GM19035 (cell line): Measurements from ENCODE around the gene SDK1.
"Not testable (repeated sequence)": the region's sequence is repeated elsewhere in the genome, so short reads cannot be mapped to it uniquely, and the experiment has no call there.

Experiments used
- ATAC-seq: cut with Tn5 transposase; IDR thresholded peaks from one replicate; pipeline ENCODE4 v1.9.1; 2021; ENCODE audit not compliant: unreplicated experiment

SDK1 gene

DNA sequence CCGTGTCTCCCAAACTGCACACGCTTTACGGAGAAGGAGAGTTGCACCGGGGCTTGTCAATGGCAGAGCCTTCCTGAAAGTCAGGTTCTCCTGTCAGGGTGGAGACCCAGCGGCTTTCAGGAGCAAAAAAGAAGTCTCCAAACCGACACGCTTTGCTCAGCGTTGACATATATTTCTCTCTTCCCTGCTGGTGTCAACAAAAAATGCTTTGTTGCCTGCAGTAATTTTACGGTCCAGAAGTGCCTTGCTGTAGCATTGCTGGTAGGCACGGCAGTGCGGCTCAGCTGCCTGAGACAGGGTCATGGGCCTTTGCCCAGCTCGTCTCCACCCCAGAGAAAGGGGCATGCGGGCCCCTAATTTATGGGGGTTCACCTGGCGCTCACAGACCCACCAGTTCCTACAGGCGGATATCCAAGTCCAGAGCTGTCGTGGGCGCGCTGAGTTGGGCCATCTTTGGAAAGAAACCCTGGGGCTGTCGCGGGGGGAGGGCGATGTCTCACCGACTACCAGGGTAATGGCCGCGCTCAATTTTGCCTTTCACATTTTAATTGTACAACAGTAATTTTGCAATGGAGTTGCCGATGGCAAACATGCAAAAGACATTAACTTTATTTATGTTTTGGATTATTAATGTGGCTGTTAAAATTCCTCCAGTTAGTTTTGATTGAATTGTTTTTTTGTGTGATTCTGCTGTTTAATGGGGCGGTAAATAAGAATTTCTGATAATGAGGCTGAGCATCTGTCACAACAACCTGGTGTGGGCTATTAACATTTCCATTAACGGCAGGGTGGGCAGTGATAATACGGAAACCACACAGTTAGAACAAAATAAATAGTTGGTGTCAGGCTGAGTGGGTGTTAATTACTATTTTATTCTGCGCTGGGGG, 902.8 kb downstream of the SDK1 start:
- ATAC-seq: no peak

DNA sequence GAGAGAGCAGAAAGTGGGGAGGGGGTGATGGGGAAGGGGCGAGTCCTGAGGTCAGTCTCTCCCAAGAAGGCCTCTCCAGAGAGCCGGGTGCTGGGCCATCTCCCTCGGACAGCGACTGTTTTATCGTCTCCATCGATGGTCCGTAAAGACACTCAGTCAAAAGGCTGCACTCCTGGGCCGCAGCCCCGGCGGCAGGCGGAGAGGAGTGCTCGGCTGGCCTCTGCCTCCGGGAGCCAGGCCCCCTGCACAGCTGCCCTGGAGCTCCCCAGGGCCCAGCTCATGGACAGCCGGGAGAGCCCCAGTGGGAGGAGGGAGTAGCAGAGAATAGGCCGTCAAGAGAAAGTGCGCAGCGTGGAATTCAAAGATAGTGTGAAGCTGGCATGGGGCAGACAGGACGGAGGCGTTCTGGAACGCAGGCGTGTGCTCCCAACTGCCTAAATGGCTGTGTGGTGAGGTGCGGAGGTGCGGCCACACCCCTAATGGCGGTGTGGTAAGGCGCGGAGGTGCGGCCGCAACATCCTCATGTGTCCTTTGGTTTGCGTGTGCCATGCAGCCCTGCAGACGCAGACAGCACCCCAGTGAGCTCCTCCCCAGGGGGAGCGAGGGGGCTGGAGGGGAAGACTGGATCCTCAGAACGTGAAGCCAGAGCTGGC, 903.6 kb downstream of the SDK1 start:
- ATAC-seq: no peak

DNA sequence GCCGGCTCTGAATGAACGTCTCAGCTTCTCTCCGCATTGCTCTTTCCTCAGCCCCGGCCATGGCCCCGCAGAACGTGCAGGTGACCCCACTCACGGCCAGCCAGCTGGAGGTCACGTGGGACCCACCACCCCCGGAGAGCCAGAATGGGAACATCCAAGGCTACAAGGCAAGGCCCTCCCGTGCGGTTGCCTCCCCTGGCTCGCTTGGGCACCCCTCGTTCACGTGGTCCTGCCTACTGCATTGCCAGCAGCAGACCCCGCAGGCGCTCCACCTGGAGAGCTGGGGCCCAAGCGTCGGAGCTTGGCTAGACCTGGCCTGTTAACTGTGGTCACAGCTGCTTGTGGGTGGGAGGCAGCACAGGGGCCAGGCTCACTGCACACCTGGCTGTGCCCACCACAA, 904.8 kb downstream of the SDK1 start:
- ATAC-seq: no peak

DNA sequence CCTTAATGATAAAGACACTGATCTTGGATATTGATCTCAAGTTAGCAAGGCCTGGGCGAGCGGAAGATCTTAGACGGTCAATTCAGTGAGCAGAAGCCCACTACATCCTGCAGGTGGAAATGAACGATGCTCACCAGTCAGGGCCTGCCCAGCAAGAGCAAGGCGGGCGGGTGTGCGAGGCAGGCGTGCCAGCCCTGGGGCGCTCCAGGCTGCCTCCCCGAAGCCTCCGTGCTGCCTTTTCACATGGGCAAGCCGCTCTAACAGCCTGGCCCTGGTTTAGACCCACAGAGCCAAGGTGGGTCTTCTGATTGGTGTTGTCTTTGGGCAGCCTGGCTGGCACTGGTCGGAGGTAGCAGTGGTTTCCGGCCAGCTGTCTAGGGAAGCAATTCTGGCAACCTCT, 906.0 kb downstream of the SDK1 start:
- ATAC-seq: no peak

DNA sequence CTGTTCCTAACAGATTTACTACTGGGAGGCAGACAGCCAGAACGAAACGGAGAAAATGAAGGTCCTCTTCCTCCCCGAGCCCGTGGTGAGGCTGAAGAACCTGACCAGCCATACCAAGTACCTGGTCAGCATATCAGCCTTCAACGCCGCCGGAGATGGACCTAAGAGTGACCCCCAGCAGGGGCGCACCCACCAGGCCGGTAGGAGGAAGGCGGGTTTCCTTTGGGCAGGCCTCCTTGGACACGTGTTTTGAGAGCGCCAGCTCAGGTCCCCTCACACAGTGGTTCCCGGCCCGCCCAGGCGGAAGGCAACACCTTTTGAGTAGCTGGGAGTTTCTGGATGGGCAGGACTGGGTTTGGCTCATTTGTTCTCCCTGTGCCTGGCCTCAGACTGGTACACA, 907.0 kb downstream of the SDK1 start:
- no peak for ATAC-seq

DNA sequence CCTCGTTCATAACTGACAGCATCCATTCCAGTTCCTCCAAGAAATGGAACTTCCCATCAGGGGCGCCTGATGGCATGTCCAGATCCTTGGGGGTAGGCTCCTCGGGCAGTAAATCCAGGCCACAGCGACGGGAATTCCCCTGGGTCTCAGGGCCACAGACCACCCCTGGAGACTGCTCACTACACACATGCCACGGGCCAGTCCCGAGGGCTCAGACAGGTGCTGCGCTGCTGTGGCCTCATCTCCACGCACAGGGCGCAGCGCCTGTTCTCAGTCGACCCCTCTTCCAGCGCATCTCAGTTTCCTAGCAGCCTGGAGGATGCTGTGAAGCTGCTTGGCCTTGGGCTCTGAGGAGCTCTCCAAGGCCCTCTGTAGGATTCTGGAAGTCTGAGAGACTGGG, 907.5 kb downstream of the SDK1 start:
- ATAC-seq: no peak

DNA sequence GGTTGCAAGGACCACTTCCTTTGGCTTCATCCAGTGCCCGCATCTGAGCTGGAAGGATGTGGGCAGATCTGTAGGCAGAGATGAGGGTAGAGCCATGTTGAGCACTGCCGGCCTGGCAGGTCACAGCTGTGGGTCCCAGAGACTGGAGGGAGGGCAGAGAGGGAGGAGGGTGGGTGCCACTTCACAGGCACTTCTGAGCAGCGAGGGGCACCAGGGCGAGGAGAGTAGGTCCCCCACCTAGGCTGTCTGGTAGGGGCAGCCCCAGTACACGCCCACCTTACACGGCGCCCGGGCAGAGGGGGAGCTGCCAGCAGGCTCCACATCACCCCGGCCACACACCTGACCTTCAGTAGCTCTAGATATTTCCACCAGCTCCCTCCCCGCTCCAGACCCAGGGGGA, 908.1 kb downstream of the SDK1 start:
- no peak for ATAC-seq

DNA sequence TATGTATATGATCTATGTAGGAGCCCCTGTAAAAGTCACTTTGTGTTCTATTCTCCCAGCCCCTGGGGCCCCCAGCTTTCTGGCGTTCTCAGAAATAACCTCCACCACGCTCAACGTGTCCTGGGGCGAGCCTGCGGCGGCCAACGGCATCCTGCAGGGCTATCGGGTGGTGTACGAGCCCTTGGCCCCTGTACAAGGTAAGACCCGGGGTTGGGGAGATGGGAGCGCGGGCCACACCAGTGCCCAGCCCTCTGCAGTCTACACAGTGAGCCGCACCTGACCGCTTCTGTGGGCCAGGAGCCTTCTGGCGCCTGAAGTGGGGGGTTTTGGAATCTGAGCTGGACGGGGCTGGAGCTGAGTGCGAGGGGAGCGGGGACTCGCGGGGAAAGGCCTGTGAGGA, 908.9 kb downstream of the SDK1 start:
- ATAC-seq: no peak

DNA sequence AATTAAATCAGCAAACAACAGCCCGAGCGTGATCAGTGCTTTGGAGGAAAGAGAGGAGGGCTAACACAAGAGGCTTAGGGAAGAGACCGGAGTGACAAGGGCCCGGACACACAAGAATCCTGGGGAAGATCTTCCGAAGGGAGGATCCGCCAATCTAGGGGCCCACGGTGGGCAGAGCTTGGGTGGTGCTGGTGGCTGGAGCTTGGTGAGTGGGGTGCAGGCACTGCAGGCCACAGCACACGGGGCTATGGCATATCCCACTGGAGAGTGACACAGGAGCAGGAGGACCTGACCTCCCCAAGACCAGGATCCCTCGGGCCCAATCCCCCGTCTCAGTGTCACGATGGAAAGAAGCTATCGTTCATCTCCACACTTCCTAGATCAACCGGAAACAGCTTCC, 909.8 kb downstream of the SDK1 start:
- ATAC-seq: no peak

DNA sequence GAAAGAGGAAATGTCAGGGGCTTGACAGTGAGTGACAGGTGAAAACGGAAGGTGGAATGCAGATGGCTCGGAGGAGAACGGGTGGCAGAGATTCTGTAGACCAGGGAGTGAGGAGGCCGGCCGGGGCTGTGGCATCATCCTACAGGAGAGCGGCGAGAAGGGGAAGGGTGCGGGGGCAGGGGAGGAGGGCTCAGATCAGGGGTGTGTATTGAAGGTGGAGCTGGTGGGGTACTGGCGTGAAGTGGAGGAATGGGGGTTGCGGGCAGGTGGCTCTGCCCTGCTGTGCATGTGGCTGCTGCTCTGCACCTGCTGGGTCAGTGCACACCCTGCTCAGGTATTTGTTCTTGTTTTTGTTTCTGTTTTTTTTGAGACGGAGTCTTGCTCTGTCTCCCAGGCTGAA, 910.2 kb downstream of the SDK1 start:
- no peak for ATAC-seq

DNA sequence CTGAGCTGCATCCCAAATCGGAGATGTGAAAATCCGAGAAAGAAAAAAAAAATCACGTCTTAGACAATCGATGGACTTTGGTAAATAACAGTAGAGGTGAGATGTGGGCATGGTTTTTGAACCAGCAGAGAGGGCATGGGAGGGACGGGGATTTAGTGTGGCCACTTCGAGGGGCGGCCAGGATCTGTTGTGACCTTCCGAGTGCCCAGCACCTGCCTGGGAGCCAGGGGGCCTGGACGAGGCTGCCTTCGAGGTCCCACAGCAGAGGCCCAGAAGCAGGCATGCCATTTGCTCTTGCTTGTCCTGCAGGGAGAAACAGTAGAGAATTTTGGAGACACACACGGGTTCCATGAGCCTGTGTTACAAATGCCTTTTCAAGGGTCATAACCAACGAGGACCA, 911.3 kb downstream of the SDK1 start:
- no peak for ATAC-seq

DNA sequence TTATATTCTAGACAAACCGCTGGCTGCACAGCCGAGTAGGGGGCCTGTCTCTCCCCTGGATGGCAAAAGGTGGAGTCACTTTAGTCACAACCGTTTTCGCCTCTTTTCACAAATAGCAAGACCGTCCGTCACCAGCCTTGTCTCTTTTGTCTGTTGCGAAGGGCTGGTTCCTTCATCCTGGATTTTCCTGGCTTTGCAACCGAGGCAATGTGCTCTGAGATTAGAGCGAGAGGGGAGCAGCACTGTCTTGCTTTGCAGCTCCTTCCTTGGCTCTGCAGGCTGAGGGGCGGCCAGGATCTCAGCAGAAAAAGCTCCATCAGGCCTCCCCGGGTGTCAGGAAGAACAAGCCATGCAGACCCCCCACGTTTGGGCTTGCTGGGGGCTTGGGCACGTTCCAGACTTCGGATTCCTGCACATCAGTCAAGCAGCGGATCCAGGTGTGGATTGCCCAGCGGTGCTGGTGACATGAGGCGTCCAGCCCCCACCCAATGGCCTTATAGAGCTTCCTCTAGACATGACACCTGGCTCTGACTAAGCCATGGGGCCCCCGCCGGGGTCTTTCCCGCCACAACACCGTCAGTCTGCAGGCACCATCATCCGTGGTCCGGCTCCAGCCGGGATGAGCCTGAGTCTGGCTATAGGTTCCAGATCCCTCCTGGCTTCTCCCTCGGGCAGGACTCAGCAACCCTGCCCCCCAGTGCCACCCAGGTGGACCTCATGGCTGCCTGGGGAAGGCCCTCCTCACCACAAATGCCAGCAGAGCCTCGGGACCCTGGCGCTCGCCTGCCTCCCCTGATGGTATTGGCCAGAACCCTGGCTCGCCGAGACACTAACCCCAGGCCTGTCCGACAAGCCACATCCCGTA, 913.5 kb downstream of the SDK1 start:
- ATAC-seq: no peak

DNA sequence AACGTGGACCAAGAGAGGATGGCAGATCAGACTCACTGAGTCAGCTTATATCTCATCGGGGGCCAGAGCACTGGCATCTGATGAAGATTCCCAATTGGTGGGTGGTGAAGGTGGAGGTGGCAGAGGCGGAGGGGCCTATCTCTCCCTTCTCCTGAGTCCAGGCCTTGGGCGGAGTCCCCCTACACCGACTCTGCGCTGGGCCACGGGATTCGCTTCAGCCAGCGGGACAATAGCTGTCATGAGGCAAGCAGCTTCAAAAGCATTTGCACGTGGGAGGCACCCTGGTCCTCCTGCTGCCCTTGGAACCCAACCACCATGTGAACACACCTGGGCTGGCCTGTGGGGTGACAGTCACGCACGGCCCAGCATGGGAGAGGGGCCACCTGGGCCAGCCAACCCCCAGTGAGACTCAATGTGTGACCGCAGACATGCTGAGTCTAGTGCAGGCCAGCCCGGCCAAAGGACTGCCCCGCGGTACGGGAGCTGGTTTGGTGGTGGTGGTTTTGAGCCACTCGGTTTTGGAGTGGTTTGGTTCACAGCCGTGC, 914.2 kb downstream of the SDK1 start:
- no peak for ATAC-seq

DNA sequence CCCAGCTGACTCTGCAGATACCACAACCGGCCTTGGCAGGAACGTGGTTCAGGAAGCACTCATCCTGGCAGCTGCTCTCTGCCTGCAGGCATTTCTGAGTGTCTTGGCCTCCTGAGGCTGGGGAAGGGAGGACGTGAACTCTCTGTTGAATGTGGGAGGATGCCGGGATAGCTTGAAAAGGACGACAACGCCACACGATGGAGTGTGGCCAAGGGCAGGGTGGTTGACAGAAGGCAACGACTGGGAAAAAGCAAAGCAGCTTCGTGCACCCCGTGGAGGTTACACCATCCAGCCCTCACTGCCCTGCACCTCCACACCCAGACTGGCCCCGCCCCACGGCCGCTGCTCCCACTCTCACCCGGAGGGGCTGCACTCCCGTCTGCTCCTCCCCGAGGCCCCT, 915.0 kb downstream of the SDK1 start:
- ATAC-seq: no peak

DNA sequence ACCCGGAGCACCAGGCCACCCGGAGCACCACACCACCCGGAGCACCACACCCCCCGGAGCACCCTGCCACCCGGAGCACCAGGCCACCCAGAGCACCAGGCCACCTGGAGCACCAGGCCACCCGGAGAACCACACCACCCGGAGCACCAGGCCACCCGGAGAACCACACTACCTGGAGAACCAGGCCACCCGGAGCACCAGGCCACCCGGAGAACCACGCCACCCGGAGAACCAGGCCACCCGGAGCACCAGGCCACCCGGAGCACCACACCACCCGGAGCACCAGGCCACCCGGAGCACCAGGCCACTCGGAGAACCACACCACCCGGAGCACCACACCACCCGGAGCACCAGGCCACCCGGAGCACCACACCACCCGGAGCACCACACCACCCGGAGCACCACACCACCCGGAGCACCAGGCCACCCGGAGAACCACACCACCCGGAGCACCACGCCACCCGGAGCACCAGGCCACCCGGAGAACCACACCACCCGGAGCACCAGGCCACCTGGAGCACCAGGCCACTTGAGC, 916.1 kb downstream of the SDK1 start:
- ATAC-seq: not testable (repeated sequence)

DNA sequence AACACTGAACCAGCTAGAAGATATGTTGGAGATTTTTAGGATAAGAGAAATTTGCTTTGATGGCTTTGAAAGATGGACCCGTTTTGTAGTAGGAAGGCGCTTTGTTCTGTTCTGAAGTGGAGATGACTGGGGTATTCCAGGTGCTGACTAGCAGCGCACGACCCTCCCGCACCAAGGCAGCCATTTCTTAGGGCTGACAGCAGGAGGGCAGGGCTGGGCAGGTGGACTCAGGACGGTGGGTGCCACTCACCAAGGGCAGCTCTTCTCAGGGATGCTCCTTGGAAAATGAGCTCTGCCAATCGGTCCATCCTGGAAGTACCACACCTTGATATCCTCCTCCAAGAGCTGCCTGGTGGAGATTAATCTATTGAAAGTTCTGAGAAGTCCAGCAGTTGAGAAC, 917.4 kb downstream of the SDK1 start:
- no peak for ATAC-seq

DNA sequence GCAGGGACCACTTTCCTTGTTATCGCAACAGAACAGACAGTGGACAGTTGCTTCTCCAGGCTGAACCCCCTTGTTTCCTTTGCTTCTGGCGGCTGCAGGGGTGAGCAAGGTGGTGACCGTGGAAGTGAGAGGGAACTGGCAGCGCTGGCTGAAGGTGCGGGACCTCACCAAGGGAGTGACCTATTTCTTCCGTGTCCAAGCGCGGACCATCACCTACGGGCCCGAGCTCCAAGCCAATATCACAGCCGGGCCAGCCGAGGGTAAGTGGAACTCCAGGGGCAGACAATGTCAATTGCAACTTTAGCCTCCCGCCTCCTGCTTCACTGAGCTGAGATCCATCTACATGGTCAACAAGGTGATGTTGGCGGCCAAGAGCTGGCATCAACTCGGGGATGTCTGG, 919.0 kb downstream of the SDK1 start:
- ATAC-seq: no peak

DNA sequence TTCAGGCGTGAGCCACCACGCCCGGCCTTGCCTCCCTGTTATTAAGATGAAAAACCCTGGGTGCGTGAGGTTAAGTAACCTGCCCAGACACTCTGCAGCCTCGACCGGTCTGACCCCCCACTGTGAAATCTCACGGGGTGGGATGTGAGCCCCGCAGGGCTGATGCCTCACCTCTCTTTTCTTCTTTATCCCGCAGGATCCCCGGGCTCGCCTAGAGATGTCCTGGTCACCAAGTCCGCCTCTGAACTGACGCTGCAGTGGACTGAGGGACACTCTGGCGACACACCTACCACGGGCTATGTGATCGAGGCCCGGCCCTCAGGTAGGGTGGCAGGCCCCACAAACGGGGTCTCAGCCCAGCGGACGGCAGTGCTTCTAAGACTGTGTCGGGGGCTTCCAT, 920.0 kb downstream of the SDK1 start:
- ATAC-seq: no peak

DNA sequence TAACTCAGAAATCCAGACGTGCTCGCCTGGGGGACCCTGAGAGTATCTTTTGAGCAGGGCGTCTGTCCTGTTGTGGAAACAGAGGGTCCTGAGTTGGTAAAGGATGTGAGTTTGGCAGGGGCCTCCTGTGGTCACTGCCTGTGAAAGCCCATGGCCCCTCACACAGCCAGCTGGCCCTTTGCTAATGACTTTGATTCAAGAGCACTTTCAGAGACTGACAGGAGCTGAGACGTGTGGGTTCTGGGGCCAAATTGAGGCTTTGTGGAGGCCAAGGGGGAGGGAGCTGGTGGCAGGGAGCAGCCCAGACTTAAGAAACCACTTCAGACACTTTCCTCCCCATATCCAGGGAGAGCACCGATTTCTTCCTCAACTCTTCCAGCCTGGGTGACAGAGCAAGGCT, 921.6 kb downstream of the SDK1 start:
- ATAC-seq: no peak

DNA sequence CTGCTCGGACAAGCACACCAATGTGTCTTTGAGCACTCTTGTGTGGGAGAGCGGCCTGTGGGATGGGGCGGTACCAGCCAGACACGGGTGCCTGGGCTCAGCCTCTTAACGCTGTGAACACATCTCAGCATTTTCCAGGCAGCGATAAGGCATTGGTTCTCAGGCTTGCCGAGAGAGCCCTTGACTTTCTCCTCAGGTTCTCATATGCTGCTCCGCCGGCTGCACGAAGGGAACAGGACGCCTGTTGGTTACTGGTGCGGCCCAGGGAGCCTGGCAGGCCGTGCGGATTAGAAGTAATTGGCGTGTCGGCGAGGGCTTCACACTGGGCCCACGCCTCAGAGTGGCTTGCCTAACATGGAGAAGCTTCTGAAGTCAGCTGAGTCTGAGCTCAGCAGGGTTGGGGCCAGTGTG, 924.3 kb downstream of the SDK1 start:
- no peak for ATAC-seq

DNA sequence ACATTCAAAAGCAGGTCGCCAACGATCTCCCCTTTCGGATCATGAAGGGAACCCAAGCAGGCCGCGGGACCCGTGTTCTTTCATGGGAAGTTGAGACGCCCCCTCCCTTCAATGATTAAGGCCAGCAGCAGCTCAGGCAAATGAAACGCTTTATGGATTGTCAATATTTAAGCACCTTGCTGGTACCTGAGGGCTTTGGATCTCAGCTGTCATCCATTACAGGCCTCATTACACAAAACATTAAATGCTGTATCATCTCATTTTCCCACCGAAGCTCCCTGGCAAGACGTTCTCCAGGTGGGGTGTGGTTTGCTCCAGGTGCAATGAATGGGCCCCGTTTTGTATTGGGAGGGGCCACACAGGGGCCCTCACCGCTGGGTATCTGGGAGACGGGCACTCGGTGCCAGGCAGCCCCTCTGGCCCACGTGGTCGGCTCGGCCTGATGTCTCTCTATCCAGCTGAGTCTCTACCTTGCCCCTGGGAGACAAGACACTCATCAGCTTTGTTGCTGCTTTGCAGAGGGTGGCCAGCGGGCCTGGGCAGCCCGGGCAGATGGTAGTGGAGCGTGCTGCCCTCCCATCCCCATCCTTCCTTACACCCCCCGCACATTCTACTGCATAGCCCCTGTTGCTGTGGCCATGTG, 925.0 kb downstream of the SDK1 start:
- no peak for ATAC-seq
